ENCODE results near the gene OSBPL6.

DNA sequence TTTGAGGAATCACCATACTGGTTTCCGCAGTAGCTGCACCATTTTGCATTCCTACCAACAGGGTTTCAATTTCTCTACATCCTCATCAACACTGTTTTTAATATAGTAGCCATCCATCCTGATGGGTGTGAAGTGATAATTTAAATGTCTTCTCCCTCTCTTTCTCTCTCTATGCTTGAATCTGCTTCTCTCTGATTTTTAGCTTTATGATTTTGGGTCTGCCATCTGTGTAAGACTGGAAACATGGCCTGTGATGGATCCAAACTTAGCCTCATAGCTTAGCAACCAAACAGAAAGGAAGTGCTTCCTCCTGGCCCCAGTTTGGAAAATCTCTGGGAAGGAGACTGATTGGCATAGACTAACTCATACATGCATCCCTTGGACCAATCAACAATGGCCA, 33.7 kb upstream of the OSBPL6 start:
- TF ChIP-seq POLR2AphosphoS5 (IDR thresholded peaks at IDR 0.05; ENCODE audit: borderline replicate concordance, low read depth, low read length) (no peak), EZH2 (IDR thresholded peaks at IDR 0.05) (no peak), FOXP2 (optimal IDR thresholded peaks at IDR 0.05; ENCODE audit: control extremely low read depth, extremely low read length, insufficient read depth) (no peak)

Data from SK-N-MC (cell line).